ENCODE measurements around the gene MAN2B2.

MAN2B2 gene

DNA sequence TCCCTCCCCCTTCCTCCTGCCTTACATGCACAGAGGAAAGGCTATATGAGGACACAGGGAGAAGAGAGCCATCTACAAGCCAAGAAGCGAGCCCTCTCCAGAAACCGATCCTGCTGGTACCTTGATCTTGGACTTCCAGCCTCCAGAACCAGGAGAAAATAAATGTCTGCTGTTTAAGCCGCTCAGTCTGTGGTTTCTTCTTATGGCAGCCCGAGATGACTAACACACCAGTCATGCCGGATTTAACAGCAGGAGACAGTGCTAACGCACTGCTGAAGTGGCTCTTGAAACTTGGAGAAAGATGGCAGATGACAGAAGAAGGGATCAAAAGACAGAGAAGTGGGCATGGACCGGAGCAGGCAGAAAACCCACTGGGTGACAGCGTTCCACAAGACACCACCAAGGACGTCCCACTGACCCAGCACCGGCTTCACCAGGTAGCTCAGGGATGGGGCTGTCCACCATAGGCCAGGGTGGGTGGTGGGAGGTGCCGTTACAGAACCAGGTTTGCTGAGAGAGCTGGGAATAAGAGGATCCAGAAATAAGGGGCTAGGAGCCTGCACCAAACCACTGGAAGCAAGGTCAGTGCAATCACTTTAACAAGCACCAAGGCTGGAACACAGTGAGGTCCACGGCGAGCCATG is 6.2 kb upstream of the MAN2B2 start:
- DNase-seq: peak; percentile 4

DNA sequence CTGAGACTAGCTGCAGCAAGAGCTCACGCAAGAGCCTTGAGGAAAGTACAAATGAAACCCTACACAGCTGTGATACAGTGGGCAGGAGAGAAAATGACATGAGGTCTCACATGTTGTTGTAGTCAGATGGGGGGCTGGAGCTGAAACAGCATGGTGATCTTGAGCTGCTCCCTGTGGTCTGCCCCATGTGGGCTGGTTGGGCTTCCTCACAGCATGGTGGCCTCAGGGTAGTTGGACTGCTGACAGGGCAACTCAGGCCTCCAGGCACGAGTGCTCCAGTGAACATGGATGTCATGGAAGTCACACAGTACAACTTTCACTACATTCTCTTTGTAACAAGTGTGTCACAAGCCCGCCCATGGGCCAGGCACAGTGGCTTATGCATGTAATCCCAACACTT is 3.4 kb upstream of the MAN2B2 start:
- DNase-seq: no peak

DNA sequence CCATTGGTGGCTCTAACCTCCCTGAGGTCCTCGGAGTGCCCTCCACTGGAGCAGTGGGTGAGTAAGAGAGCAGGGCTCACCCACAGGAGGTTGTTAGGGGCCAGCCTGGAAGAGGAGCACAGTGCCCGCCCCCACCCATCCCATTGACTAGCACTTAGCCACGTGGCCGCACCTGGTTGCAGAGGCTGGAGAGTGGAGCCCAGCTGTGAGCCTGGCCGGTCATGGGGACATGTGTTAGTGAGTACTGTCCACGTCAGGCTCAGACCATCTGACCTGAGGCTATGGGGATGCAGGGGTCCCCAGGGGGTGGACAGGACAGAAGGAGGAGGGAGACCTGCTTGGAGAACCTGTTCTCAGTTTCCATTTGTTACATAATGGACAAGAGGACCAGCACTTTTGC is 1.4 kb upstream of the MAN2B2 start:
- no peak for DNase-seq

DNA sequence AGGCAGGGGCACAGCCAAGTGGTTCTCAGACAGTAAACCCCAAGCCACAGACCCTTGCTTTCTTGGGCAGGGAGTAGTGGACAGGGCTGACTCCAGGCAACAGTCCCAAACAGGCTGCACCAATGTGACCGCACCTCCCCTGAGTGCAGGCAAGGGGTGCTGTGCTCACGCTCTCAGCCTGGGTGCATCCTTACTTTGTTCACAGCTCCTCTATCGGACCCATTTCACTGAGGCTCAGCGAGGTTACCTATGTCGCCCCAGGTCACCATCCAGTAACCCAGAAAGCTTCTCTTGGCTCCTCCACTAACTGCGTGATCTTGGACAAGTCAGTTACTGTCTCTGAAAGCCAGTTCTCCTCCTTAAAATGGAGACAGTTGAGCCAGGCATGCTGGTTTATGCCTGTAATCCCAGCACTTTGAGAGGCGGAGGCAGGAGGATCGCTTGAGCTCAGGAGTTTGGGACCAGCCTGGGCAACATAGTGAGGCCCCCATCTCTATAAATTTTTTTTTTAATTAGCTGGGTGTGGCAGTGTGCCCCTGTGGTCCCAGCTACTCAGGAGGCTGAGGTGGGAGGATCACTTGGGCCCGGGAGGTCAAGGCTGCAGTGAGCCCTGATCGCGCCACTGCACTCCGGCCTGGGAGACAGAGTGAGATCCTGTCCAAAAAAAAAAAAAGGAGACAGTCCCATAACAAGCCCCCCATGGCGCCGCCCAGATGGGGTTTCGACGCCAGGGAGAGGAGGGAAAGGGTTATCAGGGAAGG is 823 bp upstream of the MAN2B2 start:
- no peak for DNase-seq

DNA sequence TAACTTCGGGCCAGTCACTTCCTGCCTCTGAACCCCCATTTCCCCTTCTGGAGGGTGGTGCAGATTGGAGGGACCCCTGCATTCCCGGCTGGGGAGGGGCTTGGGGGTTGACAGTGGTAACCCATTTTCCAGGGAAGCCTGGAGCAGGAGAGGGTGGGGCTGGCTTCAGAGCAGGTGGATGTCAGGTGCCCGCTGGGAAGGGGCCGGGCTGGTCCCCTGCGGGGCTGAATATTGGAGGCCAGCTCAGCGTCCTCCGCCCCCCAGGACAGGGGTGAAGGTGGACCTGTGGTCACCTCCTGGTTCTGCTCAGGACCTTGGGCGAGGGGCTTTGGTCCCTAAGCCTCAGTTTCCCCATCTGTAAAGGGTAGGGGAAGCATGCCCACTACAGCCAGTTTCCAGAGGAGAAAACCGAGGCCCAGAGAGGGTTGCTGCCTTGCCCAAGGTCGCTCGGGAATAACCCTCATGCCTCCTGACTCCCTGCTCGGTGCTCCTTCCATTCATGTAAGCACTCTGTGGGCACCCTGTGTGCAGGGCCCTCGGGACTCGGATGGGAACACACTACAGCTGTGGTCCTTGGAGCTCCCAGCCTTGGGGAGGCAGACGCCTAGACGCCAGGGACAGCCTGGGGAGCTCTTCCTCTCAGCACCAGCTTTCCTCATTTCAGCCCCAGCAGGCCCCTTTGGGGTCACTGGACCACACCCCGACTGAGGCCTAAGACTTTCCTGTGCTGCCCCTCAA is 683 bp downstream of the MAN2B2 start:
- no peak for DNase-seq

DNA sequence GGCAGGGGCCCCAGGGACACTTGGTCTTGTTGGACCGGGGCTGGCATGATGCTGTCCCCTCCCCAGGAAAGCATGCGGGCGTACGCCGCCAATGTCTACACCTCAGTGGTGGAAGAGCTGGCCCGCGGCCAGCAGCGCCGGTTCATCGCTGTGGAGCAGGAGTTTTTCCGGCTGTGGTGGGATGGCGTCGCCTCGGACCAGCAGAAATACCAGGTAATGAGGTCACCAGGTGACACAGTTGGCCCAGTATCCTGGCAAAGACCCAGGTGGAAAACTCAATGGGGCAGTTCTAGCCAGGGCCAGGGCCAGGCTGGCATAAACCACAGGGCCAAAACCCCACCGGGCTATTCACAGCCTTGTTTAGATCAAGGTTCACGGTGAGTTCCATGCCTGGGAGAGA is 1.5 kb downstream of the MAN2B2 start:
- no peak for DNase-seq

DNA sequence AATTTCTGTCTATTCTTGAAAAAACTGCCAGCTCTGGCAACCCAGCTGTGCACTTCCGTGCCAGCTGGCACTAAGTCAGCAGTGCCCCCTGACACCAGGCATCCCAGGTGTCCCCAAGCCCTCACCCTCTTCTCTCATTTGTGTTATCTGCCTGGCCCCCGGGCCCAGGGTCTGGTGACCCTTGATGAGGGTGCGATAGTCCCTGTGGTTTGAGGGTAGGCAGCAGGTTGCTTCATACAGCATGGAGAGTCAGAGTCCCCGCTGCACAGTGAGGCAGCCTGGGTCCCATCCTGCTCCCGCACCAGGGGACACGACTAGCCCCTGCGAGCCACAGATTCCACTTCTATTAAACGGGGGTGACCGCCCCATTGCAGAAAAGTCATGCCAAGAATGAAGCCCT is 1.9 kb downstream of the MAN2B2 start:
- no peak for DNase-seq

DNA sequence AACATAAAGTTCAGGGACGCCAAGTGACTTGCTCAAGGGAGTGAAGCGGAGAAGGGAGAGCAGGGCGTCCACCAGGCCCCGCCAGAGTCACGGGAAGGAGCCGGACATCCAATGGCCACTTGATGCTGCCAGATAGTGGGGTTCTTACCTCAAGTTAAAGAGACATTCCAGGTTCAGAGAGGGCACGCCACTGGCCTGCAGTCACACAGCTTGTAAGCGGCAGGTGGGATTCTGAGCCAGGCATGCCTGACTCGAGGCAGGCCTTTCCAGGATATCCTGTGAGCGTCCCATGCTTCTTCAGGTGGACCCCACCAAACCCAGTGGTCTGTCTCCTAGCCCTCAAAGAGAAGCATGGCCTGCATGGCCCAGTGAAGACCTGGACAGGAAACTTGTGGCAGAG is 2.4 kb downstream of the MAN2B2 start:
- no peak for DNase-seq

DNA sequence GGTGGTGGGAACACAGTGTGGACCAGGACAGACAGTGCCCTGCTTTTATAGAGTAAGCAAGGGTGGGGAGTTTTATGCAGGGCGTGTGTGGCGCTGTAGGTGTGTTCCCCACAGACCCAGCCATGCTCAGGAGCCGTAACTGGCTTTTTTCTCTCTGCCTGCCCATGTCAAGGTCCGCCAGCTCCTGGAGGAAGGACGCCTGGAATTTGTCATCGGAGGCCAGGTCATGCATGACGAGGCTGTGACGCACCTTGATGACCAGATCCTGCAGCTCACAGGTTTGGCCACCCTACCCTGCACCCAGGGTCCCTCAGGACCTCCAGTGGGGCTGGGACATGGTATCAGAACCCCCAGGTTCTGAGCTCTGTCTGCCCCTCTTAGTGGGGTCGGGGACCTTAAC is 3.2 kb downstream of the MAN2B2 start:
- no peak for DNase-seq

DNA sequence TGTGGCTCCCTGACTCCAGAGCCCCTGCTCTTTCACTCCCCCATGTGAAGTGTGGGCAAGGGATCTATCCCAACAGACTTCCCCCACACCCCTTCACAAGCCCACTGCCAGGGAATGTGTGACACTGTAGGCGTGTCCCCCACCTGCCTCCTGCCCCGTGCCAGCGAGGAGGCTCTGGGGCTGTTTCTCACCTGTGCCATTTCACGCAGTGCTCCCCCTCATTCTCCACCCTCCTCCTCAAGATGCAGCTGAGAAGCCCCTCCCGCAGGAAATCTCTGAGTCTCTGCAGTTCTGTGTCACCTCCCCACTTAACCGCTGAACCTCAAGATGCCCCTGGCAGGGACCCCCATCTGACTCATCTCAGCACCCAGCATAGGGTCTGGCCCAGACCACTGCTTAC is 5.4 kb downstream of the MAN2B2 start:
- no peak for DNase-seq

DNA sequence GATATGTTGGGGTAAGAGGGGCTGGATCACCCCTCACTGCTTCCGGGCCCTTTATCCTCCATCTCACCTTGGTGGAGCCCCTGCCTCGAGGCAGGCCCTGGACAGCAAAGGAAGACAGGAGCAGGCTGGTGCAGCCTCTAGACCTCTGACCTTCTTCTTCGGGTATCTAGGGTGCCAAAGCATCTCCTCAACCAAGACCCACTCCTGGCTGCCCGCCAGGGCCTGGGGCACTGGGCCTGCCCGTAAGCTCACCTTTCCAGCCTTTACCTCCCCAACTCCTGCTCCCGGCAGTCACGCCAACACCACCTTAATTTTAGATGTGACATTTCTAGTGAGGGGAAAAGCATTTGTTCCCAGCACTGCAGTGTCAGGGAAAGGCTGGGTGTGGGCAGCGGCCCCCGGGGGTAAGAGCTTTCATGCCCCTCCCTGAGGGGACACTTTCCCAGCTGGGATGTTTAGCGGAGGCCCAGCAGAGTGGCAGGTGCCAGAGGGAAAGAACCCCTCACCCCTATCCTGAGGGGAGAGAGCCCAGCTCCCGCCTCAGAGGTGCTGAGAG is 6.7 kb downstream of the MAN2B2 start:
- DNase-seq: no peak

DNA sequence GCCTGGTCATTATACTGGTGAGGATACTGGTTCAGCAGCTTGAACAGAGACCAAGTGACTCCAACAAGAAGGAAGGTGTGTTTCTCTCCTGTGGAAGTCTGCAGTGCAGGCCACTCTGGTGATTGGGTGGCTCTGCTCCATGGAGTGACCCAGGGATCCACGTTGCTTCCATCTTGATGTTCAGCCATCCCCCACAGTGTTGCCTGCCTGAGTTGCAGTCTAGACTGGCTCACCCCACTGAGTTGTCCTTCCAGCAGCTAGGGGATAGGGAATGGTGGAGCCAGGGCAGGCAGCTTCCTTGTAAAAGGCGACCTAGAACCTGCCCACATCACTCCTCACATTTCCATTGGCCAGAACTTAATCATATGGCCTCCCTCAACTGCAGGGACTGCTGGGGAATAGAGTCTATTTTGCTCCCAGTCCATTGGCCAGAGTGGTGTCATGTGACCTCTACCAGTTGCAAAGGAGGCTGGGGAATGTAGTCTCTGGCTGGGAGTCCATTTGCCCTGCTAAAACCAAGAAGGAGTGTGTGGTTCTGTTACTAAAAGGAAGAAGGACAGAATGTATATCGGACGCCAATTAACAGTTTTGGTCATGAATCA is 8.0 kb downstream of the MAN2B2 start:
- peak; percentile 16 for DNase-seq

DNA sequence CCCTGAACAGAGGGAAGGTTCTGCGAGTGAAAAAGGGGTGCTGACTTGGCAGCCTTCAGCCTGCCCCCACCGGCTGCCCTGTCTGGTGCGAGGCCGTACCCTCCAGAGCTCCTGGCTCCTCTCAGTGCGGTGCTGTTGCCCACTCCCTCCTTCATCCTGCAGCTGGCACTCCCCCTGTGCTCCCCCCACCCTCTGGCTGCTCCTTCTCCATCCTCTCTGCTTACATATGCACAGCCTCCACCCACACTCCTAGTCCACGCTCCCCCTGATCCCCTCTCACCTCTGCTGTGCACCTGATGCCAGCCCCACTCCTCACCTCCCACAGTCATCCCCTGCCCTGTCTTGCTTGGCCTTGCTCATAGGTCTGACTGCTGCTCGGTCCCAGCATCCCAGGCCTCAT is 9.9 kb downstream of the MAN2B2 start:
- no peak for DNase-seq

DNA sequence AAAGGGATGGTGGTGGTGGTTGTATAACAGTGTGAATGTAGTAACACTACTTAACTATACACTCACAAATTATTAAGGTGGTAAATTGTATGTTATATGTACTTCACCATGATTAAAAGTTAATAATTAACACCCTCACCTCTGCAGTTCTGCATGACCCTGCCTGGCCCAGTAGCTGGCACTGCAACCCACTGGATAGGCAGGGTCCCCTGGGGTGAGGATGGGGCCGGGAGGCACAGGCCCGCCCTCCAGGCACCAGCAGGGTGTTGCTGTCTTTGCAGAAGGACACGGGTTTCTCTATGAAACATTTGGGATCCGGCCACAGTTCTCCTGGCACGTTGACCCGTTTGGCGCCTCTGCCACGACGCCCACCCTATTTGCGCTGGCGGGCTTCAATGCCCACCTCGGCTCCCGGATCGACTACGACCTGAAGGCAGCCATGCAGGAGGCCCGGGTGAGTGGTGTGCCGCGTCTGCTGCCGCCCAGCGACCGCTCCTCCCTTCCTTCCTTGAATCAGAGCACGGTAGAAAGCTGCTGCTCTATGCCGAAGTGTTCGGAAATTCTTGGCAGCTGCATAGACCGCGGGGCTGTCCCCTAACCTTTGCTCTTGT is 11.8 kb downstream of the MAN2B2 start:
- DNase-seq: no peak

DNA sequence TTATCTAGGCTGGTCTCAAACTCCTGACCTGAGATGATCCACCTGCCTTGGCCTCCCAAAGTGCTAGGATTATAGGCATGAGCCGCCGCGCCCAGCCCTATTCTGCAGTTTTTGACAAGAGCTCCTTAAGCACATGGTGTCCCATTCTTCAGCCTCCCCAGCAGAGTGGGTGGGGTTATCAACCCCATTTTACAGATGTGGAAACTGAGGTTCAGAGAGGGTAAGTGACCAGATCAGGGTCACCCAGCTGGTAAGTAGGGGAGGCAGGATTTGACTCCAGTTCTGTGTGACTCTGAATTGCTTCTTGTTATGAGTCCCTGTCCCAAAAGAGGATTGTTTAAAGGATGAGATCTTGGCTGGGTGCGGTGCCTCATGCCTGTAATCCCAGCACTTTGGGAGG is 14.5 kb downstream of the MAN2B2 start:
- DNase-seq: no peak

DNA sequence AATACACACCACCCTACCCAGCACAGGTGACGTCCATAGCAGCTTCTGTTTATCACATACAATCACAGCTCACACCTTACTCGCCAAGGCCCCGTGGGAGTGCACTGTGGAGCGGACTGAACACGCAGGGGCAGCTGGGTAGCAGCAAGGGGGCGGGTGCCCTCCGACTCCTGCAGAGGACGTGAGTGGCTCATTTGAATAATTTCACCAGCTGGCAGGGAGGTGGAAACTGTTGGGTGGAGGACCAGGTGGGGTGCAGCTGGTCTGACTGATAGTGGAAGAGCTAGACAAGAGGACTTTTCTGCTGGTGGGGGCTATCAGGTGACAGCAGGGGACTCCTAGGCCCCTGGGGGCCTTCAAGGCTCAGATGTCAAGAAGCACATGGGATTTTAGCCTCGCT is 16.3 kb downstream of the MAN2B2 start:
- DNase-seq: no peak

DNA sequence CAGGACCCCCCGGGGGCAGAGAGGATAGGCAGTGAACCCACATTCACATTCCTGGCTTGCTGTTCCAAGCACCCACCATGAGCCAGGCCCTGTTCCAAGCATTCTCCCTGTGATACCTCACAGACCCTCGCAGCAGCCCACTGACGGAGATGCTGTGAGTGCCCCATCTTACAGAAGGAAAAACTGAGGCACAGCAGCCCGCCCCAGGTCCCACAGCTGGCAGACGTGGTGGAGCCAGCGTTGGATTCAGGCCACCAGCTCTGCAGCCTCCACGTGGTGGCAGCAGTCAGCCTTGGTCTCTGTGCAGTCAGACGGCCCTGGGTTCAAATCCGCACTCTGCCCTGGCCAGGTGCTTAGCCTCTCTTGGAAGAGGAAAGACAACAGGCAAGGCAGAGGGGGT is 16.8 kb downstream of the MAN2B2 start:
- peak; percentile 31 for DNase-seq

DNA sequence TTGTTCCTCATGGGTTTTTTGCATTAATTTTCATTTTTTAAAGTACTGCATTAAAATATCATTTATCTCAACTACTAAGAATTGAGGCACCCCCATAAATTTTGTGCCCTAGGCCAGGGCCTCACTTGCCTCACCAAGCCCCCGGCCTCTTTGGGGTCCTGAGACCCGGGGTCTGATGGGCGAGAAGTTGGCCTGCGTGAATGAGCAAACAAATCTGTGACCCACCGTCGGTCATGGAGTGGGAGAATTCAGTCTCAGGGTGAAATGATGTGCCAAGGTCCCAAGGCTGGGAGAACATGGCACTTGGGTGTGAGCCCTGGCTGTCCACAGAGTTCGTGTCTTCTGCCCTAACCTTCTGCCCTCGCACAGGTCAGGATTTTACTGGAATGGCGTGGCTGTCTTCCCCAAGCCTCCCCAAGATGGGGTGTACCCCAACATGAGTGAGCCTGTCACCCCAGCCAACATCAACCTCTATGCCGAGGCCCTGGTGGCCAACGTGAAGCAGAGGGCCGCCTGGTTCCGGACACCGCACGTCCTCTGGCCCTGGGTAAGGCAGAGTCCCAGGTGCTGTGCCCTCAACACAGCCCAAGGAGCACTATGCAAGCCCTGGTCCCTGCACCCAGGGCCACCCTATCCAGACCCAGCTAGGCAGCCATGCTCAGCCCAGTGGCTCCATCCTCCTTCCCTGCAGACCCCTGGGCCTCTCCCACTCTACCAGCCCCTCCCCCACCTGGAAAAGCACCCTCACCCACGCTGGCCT is 18.0 kb downstream of the MAN2B2 start:
- no peak for DNase-seq

DNA sequence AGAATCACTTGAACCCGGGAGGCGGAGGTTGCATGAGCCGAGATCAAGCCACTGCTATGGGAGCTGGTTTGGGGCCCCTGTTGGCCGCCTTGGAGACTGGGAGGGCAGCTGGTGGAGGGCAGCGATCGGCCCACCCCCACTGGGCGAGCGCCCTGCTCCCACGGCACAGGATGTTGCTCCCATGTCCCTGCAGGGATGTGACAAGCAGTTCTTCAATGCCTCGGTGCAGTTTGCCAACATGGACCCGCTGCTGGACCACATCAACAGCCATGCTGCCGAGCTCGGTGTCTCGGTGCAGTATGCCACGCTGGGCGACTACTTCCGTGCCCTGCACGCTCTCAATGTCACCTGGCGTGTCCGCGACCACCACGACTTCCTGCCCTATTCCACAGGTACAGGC is 19.4 kb downstream of the MAN2B2 start:
- DNase-seq: no peak

DNA sequence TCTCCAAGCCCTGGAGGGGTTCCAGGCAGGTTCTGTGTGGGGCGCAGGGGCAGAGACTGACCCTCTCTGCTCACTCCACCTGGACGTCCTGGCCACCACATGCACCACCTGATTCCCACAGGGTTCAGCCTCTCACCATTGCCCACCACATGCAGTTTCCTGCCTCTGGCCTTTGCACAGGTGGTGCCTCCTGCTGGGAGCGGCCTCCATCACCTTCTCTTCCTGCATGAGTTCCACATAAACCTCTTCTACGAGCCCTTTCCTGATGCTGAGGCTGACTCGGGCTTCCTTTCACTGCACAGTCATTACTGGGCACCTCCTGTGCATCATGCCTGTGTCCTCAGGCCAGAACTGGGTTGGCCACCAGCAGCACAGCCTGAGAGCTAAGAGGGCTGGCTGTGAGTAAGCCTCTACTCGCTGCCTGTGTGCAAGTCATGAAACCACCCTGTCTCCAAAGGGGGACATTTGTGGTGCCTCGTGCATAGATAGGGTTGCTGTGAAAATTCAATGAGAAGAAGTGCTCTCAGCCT is 19.9 kb downstream of the MAN2B2 start:
- DNase-seq: no peak

DNA sequence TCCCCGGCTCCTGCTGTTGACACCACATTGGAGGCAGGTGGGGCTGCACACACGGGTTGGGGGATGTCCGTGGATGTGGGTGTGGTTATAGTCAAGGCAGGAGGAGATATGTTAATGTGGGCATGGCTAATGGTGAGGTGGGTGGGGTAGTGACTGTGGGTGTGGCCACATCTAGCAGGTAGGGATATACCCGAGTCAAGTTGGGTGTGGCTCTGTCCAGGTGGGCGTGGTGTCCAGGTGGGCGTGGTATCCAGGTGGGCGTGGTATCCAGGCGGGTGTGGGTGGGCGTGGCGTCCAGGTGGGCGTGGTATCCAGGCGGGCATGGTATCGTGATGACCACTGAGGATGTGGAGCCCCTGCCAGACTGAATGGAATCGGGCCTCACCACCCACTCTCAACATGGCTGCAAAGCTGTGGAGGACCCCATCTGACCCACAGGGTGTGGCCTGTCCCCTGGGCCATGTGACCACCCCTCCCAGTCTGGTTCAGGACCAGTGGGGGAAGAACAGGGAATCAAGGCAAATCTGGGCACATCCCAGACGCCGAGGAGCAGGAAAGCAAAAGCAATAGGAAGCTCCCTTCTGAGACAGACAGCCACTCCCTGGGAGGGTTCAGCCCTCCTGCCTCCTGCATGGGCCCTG is 21.0 kb downstream of the MAN2B2 start:
- peak; percentile 8 for DNase-seq
